Endometrium (tissue), 2 donors: ENCODE data around the gene JADE2.

Source experiments
- FAIRE-seq: peaks from 2 replicates; lab custom pipeline; 2012; peaks lifted over from hg19 to GRCh38; lab: Jason Lieb, UNC
- donor health status: control.
- donor health status: control.

The JADE2 gene

GRCh38 chr5:134570365-134570758 is 44.9 kb downstream of the JADE2 start:
- FAIRE-seq, result no peak

GRCh38 chr5:134570886-134571285 is 45.4 kb downstream of the JADE2 start:
- FAIRE-seq, result no peak

GRCh38 chr5:134571693-134572405 is 46.4 kb downstream of the JADE2 start:
- FAIRE-seq, result no peak

- FAIRE-seq, result no peak
These were observed 47.3 kb downstream of the JADE2 start for GRCh38 chr5:134572811-134573210.

GRCh38 chr5:134574521-134574920 is 49.1 kb downstream of the JADE2 start:
- FAIRE-seq, result no peak

GRCh38 chr5:134575316-134575715 is 49.8 kb downstream of the JADE2 start:
- no peak for FAIRE-seq

GRCh38 chr5:134576386-134577021 is 51.0 kb downstream of the JADE2 start:
- FAIRE-seq, result no peak

DNA sequence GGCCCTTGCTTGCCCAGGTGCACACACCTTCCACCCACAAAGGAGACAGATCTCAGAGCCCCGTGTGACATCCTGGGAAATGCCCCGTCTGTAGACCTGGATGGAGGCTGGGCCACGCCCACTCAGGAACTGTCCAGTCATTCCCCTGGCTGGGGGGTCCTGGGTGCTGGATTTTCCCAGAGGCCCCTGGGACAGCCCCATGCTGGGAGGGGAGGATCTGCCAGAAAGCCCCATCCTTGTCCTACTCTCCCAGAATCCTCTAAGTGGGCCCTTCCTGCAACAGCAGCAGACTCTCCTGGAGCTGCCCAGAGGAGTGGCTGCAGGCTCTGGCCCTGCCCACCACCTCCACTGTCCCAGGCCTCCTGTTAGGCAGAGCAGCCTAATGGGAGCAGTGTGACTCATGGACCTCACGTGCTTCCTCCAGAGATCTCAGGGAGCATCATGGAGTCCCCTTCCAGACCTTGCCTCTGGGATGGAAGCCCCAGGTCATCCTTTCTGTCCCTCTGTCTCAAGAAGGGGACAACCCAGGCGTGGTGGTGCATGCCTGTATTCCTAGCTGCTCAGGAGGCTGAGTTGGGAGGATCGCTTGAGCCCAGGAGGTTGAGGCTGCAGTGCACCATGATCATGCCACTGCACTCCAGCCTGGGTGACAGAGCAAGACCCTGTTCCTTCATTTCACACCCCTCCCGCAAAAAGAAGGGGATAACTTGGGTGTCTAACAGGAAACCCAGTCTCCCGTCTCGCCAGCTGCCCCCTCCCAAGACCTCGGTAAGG is 51.7 kb downstream of the JADE2 start:
- FAIRE-seq, result no peak

GRCh38 chr5:134577796-134578577 is 52.5 kb downstream of the JADE2 start:
- no peak for FAIRE-seq

- FAIRE-seq, result no peak
These were observed 53.3 kb downstream of the JADE2 start for GRCh38 chr5:134578578-134579283.

GRCh38 chr5:134579284-134579771 is 53.9 kb downstream of the JADE2 start:
- FAIRE-seq, result no peak

- no peak for FAIRE-seq
These were observed 54.6 kb downstream of the JADE2 start for GRCh38 chr5:134580001-134580460.

DNA sequence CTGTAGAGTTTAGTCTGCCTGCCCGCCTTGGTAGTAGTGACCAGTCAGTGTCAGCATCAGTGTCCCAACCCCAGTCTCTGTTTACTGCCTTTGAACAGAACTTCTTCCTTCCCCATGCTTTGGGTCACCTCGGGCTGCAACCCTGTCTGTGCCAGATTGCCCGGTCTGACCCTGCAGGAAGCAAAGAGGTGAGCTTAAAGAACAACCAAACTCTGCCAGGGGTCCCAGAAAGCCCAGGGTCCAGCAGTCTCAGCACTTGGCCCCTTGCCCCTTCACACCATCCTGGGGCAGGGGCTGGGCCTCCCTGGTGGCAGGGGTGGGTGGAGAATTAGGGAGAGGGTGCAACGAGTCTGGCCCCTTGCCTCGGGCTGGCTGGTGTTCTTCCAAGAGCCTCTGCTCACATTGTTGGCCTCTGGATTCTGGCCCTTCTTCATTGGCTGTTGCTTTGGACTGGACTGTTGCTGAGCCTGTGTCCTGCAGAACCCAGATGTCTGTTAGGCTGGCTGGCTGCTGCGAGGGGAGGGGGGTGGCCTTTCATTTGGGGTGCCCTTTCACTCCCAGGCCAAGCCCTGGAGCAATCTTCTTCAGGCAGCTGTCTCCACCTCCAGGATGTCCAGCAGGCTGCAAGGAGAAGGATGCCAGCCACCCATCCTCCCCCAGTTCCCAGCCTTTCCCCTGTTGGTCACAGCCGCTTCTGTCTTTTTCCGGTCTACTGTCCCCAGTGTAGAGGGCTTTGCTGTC is 55.9 kb downstream of the JADE2 start:
- no peak for FAIRE-seq

GRCh38 chr5:134582281-134582680 is 56.8 kb downstream of the JADE2 start:
- no peak for FAIRE-seq

- FAIRE-seq, result no peak
These were observed 57.5 kb downstream of the JADE2 start for GRCh38 chr5:134582941-134583340.

DNA sequence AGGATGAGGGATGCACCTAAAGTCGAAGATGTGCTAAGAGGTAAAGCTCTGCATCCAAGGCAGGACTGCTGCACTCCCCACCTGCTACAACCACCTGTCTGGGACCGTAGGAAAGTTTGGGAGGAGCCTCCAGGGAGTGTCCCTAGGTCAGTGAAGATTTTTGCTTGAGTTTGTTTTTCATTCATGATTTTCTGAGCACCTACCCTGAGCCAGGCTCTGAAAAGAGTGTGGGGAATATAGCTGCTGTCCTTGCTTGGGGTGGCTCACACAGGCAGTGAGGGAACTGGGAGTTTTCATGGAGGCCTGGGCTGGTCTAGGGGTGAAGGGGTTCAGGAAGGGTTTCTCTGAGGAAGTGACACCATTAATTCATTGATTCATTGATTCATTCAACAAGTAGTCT is 58.3 kb downstream of the JADE2 start:
- no peak for FAIRE-seq

DNA sequence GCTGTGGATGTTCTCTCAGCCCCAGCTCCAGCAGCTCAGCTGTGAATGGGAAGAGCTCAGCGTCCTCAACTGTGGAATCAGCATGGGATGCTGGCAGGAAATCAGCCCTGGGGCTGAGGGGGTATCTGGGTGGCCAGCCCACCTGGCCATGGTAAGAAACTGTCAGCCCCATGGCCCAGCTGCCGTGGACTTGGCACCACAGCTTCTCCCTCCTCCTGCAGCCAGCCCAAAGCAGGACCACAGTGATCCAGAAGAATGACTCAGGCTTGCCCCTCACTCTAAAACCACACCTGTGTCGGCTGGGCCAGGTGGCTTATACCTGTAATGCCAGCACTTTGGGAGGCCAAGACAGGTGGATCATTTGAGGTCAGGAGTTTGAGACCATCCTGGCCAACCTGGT is 59.2 kb downstream of the JADE2 start:
- no peak for FAIRE-seq

- FAIRE-seq, result no peak
These were observed 60.5 kb downstream of the JADE2 start for GRCh38 chr5:134585966-134586365.

DNA sequence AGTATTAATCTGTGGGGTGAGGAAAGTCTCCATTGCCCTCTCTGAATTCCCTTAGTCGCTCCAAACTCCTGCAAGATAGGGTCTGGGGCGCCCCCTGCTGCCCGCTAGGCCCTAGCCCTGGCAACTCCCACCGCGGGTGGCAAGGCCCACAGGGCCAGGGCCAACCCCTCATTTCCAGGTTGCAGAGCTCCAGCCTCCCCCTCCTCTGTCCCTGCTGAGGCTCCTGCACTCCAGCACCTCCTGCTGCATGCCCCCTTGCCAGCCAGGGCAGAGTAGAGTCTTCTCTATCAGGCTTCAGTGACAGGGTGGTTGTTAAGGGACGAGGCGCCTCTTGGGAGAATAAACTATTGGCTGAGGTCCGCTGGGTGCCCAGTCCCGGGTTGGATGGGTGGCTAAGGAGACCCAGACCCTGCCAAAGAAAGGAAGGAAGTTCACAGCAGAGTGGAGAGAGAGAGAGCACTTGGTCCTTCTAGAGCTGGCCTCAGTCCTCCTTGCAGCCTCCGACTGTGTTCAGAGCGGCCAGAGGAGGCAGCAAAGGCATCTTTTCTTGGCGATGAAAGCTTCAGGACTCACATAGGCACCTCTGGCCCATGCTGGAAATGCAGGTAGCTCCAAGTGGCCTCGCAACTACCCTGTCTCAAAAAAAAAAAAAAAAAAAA is 61.5 kb downstream of the JADE2 start:
- FAIRE-seq, result no peak

GRCh38 chr5:134590992-134591659 is 65.7 kb downstream of the JADE2 start:
- FAIRE-seq, result no peak
